C4-2B (cell line): ENCODE measurements around the gene FRMD7.

Experiments used
- H3K27ac ChIP-seq: fragments of 450-650 bp; 2 replicates; pipeline ENCODE4 v1.5.1; 2017
- CTCF ChIP-seq: fragments of 450-650 bp; conservative IDR thresholded peaks from 2 replicates; pipeline ENCODE4 v1.5.1; 2017; ENCODE audit warnings: mild to moderate bottlenecking
- ZFX ChIP-seq: fragments of 450-650 bp; IDR thresholded peaks from 2 replicates; pipeline ENCODE4 v1.6.1; 2017

The FRMD7 gene

GRCh38 chrX:132093239-132093860 is 34.5 kb downstream of the FRMD7 start:
- TF ChIP-seq CTCF: no peak
- TF ChIP-seq ZFX: no peak
- H3K27ac ChIP-seq: no peak overlapping the region

- TF ChIP-seq CTCF (peak; percentile 83), ZFX (no peak)
- no peak overlapping the region for H3K27ac ChIP-seq
These were observed 35.3 kb downstream of the FRMD7 start for GRCh38 chrX:132092439-132093065.

GRCh38 chrX:132090403-132091159 is 37.2 kb downstream of the FRMD7 start:
- no peak overlapping the region for H3K27ac ChIP-seq
- TF ChIP-seq ZFX (no peak), CTCF (no peak)

- TF ChIP-seq CTCF (no peak), ZFX (no peak)
- no peak overlapping the region for H3K27ac ChIP-seq
These were observed 39.0 kb downstream of the FRMD7 start for GRCh38 chrX:132088864-132089263.

- TF ChIP-seq CTCF (no peak), ZFX (no peak)
These were observed 41.1 kb downstream of the FRMD7 start for GRCh38 chrX:132086672-132087071.

GRCh38 chrX:132085786-132086185 is 42.0 kb downstream of the FRMD7 start:
- no peak overlapping the region for H3K27ac ChIP-seq
- TF ChIP-seq ZFX (no peak), CTCF (no peak)

More at GRCh38 chrX:132086672-132087071, 41.1 kb downstream of the FRMD7 start:
- no peak overlapping the region for H3K27ac ChIP-seq

GRCh38 chrX:132077912-132078311 is 49.9 kb downstream of the FRMD7 start:
- no peak overlapping the region for H3K27ac ChIP-seq
- TF ChIP-seq ZFX (no peak), CTCF (no peak)
